SU-DHL-6 (cell line): ENCODE data around the gene SLC7A6.

Experiments
- EZH2phosphoT487 ChIP-seq: fragments of 200-600 bp; sonication (generic), shearing (Covaris generic); conservative IDR thresholded peaks from 2 replicates; pipeline ENCODE4 v1.6.1; 2018; ENCODE audit warnings: mild to moderate bottlenecking, antibody characterized with exemption, low read length, moderate library complexity, mixed read lengths
- TF ChIP-seq, protein P1 (sequence below): fragments of 200-600 bp; sonication (generic); IDR thresholded peaks from one replicate; pipeline ENCODE4 v1.5.1; 2017; ENCODE audit warnings: antibody characterized with exemption, mild to moderate bottlenecking, low read length, moderate library complexity; ENCODE audit not compliant: insufficient read depth, poor library complexity, severe bottlenecking

GRCh38 chr16:68350813-68351350, 86.6 kb downstream of the SLC7A6 start:
- TF ChIP-seq, protein P1, sequence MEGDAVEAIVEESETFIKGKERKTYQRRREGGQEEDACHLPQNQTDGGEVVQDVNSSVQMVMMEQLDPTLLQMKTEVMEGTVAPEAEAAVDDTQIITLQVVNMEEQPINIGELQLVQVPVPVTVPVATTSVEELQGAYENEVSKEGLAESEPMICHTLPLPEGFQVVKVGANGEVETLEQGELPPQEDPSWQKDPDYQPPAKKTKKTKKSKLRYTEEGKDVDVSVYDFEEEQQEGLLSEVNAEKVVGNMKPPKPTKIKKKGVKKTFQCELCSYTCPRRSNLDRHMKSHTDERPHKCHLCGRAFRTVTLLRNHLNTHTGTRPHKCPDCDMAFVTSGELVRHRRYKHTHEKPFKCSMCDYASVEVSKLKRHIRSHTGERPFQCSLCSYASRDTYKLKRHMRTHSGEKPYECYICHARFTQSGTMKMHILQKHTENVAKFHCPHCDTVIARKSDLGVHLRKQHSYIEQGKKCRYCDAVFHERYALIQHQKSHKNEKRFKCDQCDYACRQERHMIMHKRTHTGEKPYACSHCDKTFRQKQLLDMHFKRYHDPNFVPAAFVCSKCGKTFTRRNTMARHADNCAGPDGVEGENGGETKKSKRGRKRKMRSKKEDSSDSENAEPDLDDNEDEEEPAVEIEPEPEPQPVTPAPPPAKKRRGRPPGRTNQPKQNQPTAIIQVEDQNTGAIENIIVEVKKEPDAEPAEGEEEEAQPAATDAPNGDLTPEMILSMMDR, result no peak
- TF ChIP-seq EZH2phosphoT487, result no peak
